ENCODE results near the gene GNB1L. TPM values are rescaled to one million over a fixed set of nuclear protein-coding genes. Genes with fewer than 3 reads are reported as not detected.
A peak's percentile ranks its signal among the peaks of the same experiment; 100 is the strongest.

GNB1L gene
- total RNA-seq, 1 experiment from 2014 or later, result 18.0 TPM

DNA sequence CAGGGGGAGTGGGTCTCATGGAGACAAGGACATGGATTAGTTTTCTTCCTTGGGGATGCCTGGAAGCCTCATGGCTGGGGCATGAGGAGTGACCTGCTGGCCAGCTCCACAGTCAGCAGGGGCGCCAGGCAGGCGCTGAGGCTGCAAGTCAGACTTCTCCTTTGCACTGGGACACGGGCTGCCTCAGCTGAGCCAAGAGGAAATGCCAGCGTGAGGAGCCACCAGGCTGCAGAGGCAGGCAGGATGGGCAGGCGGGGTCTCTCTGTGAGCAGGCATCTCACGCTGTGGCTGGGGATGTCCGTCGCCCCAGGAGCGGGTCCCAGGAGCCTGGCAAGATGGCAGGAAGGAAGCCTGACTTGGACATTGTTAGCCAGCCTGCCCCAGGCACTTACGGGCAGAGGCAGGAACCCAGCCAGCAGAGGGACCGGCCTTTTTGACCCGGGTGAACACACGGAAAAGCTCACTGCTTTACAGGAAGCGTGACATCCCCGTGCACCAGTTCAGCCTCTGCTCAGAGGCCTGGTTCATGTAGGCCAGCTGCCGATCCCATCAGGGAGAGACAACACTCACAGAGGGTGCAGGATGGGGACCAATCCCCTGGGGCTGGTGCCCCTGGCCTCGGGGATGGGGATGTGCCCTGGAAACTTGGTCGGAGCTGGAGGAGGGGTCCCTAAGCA, 10.2 kb downstream of the GNB1L start:
- Mint-ChIP-seq H3K27me3 (ENCODE audit: low read depth) (no peaks in the 10 kb centered on the region), H3K36me3 (peaks cover 15% of the 10 kb centered on the region), H3K9me3 (peaks cover 9% of the 10 kb centered on the region), H3K4me3 (no peak overlapping the region), H3K4me1 (peaks cover 9% of the 10 kb centered on the region), H3K27ac (0 out of 2 replicates have a peak overlapping the region, but pooled peaks have one; percentile 23)
- CTCF ChIA-PET, result no interaction called here
- no peak for DNase-seq (ENCODE audit: low spot score)
- peak; percentile 25; the same call in 1 of the 2 replicates for ATAC-seq
- no peak for TF ChIP-seq HMGA2 (CRISPR knock-in tag; IDR thresholded peaks at IDR 0.05)
- no peak for TF ChIP-seq NFE2L1 (CRISPR knock-in tag; IDR thresholded peaks at IDR 0.05)
- TF ChIP-seq ETV6 (CRISPR knock-in tag; IDR thresholded peaks at IDR 0.05), result no peak
- no peak for TF ChIP-seq ZNF281 (CRISPR knock-in tag; IDR thresholded peaks at IDR 0.05)
- TF ChIP-seq, protein P1, sequence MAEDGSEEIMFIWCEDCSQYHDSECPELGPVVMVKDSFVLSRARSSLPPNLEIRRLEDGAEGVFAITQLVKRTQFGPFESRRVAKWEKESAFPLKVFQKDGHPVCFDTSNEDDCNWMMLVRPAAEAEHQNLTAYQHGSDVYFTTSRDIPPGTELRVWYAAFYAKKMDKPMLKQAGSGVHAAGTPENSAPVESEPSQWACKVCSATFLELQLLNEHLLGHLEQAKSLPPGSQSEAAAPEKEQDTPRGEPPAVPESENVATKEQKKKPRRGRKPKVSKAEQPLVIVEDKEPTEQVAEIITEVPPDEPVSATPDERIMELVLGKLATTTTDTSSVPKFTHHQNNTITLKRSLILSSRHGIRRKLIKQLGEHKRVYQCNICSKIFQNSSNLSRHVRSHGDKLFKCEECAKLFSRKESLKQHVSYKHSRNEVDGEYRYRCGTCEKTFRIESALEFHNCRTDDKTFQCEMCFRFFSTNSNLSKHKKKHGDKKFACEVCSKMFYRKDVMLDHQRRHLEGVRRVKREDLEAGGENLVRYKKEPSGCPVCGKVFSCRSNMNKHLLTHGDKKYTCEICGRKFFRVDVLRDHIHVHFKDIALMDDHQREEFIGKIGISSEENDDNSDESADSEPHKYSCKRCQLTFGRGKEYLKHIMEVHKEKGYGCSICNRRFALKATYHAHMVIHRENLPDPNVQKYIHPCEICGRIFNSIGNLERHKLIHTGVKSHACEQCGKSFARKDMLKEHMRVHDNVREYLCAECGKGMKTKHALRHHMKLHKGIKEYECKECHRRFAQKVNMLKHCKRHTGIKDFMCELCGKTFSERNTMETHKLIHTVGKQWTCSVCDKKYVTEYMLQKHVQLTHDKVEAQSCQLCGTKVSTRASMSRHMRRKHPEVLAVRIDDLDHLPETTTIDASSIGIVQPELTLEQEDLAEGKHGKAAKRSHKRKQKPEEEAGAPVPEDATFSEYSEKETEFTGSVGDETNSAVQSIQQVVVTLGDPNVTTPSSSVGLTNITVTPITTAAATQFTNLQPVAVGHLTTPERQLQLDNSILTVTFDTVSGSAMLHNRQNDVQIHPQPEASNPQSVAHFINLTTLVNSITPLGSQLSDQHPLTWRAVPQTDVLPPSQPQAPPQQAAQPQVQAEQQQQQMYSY (CRISPR knock-in tag; IDR thresholded peaks at IDR 0.05), result no peak
- TF ChIP-seq FOXP1 (CRISPR knock-in tag; IDR thresholded peaks at IDR 0.05; ENCODE audit: borderline replicate concordance), result no peak
- no peak for TF ChIP-seq ZNF138 (CRISPR knock-in tag; conservative IDR thresholded peaks at IDR 0.05)
- no peak for TF ChIP-seq GRHL2 (CRISPR knock-in tag; IDR thresholded peaks at IDR 0.05; ENCODE audit: insufficient replicate concordance, severe bottlenecking)
- TF ChIP-seq MYBL2 (CRISPR knock-in tag; IDR thresholded peaks at IDR 0.05), result no peak
- TF ChIP-seq TP53 (CRISPR knock-in tag; IDR thresholded peaks at IDR 0.05), result no peak
- no peak for TF ChIP-seq NFYB (CRISPR knock-in tag; conservative IDR thresholded peaks at IDR 0.05; ENCODE audit: low read depth)
- POLR2A ChIA-PET, result interaction anchor here (1.3 kb wide), 1 partner anchor 11 kb away, joined by 4 read pairs; no protein-coding TSS in a partner anchor

DNA sequence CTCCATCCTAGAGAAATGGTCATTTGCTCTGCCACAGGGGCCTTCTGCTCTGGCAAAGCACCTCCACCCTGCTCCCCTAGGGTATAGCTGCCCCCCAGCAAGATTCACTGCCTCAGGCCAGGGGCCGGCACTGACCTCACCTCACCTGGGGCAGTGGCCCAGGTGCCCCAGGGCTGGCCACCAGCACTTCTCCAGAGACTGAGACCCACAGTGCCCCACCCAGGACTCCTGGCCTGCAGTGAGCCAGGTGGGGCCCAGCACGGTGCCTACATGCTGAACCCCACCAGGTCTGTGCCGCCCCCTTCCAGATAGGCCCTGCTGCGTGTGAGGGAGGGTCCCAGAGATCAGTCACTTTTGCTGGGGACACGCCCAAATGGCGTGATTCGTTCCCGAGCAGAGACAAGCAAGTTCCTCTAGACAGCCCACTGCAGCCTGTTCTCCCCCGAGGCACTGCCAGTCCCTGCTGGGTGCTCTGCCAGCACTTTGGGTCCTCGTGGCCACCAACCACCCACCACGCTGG, 10.8 kb downstream of the GNB1L start:
- 0 out of 2 replicates have a peak overlapping the region, but pooled peaks have one; percentile 23 for H3K27ac Mint-ChIP-seq
- DNase-seq (ENCODE audit: low spot score), result no peak
- CTCF ChIA-PET, result no interaction called here
- TF ChIP-seq ATF3 (CRISPR knock-in tag; conservative IDR thresholded peaks at IDR 0.05) (no peak), JUN (CRISPR knock-in tag; IDR thresholded peaks at IDR 0.05) (no peak), ATF2 (CRISPR knock-in tag; IDR thresholded peaks at IDR 0.05; ENCODE audit: borderline replicate concordance, low read depth) (no peak), NFE2L1 (CRISPR knock-in tag; IDR thresholded peaks at IDR 0.05) (no peak), MLX (CRISPR knock-in tag; IDR thresholded peaks at IDR 0.05) (no peak), ZNF425 (CRISPR knock-in tag; conservative IDR thresholded peaks at IDR 0.05) (no peak), ZNF416 (CRISPR knock-in tag; IDR thresholded peaks at IDR 0.05) (no peak), HMGA2 (CRISPR knock-in tag; IDR thresholded peaks at IDR 0.05) (no peak), E2F4 (CRISPR knock-in tag; IDR thresholded peaks at IDR 0.05; ENCODE audit: borderline replicate concordance, low read depth) (no peak), CREM (CRISPR knock-in tag; IDR thresholded peaks at IDR 0.05) (no peak)
- TF ChIP-seq, protein P2, sequence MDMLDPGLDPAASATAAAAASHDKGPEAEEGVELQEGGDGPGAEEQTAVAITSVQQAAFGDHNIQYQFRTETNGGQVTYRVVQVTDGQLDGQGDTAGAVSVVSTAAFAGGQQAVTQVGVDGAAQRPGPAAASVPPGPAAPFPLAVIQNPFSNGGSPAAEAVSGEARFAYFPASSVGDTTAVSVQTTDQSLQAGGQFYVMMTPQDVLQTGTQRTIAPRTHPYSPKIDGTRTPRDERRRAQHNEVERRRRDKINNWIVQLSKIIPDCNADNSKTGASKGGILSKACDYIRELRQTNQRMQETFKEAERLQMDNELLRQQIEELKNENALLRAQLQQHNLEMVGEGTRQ (CRISPR knock-in tag; IDR thresholded peaks at IDR 0.05), result no peak

More for the DNA sequence above, 10.8 kb downstream of the GNB1L start:
- peaks cover 9% of the 10 kb centered on the region for H3K9me3 Mint-ChIP-seq
- no peaks in the 10 kb centered on the region for H3K27me3 Mint-ChIP-seq (ENCODE audit: low read depth)
- POLR2A ChIA-PET, result interaction anchor here (1.3 kb wide), 1 partner anchor 12 kb away, joined by 4 read pairs; no protein-coding TSS in a partner anchor
- H3K4me1 Mint-ChIP-seq, result peaks cover 9% of the 10 kb centered on the region
- H3K4me3 Mint-ChIP-seq, result no peak overlapping the region
- no peak for ATAC-seq
- H3K36me3 Mint-ChIP-seq, result peaks cover 14% of the 10 kb centered on the region

Measured in WTC11 (cell line).